ENCODE results near the gene ENPP6. TPM values are rescaled to one million over a fixed set of nuclear protein-coding genes. Genes with fewer than 3 reads are reported as not detected.

ENPP6 gene
- total and polyA plus RNA-seq, 2 of the 13 experiments (the other 11 are each of a cell fraction or from before 2014, with no cell fraction given), result not detected

GRCh38 chr4:184104419-184105101 is 113.1 kb downstream of the ENPP6 start (continued):
- TF ChIP-seq ZNF552 (CRISPR knock-in tag; IDR thresholded peaks at IDR 0.05; ENCODE audit: borderline replicate concordance), result no peak
- TF ChIP-seq TEAD2 (CRISPR knock-in tag; IDR thresholded peaks at IDR 0.05), result no peak
- no peak for TF ChIP-seq ZNF678 (CRISPR knock-in tag; IDR thresholded peaks at IDR 0.05)
- TF ChIP-seq FOXA1 (IDR thresholded peaks at IDR 0.05), result peak; percentile 85
- peak; percentile 90 for TF ChIP-seq FOXA1 (CRISPR knock-in tag; IDR thresholded peaks at IDR 0.05)
- TF ChIP-seq POGZ (CRISPR knock-in tag; IDR thresholded peaks at IDR 0.05), result peak; percentile 85
- no peak for TF ChIP-seq BRCA1 (CRISPR knock-in tag; IDR thresholded peaks at IDR 0.05)
- TF ChIP-seq SRSF4 (IDR thresholded peaks at IDR 0.05; ENCODE audit: low read depth, low read length, poor library complexity, severe bottlenecking), result no peak
- peak; percentile 56; the same call in 1 of the 2 replicates for TF ChIP-seq ZNF558 (CRISPR knock-in tag; IDR thresholded peaks at IDR 0.05; ENCODE audit: borderline replicate concordance)
- no peak for TF ChIP-seq GLMP (CRISPR knock-in tag; IDR thresholded peaks at IDR 0.05; ENCODE audit: borderline replicate concordance)
- TF ChIP-seq ZNF18 (CRISPR knock-in tag; IDR thresholded peaks at IDR 0.05; ENCODE audit: insufficient replicate concordance), result peak; percentile 35
- no peak for TF ChIP-seq ZNF510 (CRISPR knock-in tag; IDR thresholded peaks at IDR 0.05; ENCODE audit: low read depth)
- TF ChIP-seq DR1 (CRISPR knock-in tag; IDR thresholded peaks at IDR 0.05), result no peak
- peak; percentile 16; the same call in 1 of the 2 replicates for TF ChIP-seq ZSCAN31 (CRISPR knock-in tag; IDR thresholded peaks at IDR 0.05; ENCODE audit: low read depth)
- no peak for TF ChIP-seq RBFOX2 (IDR thresholded peaks at IDR 0.05; ENCODE audit: low read depth, low read length)
- TF ChIP-seq CENPX (CRISPR knock-in tag; IDR thresholded peaks at IDR 0.05), result no peak
- TF ChIP-seq MBD4 (IDR thresholded peaks at IDR 0.05; ENCODE audit: borderline replicate concordance, low read length), result peak; percentile 47; the same call in 1 of the 2 replicates
- no peak for TF ChIP-seq ATF5 (CRISPR knock-in tag; IDR thresholded peaks at IDR 0.05; ENCODE audit: low read depth)
- no peak for TF ChIP-seq TIGD3 (CRISPR knock-in tag; IDR thresholded peaks at IDR 0.05; ENCODE audit: borderline replicate concordance)
- peak; percentile 94 for TF ChIP-seq RXRA (CRISPR knock-in tag; IDR thresholded peaks at IDR 0.05)
- TF ChIP-seq SP140L (CRISPR knock-in tag; IDR thresholded peaks at IDR 0.05; ENCODE audit: borderline replicate concordance), result no peak
- no peak for TF ChIP-seq NR1H2 (CRISPR knock-in tag; IDR thresholded peaks at IDR 0.05; ENCODE audit: borderline replicate concordance, low read depth)
- TF ChIP-seq SAP130 (CRISPR knock-in tag; IDR thresholded peaks at IDR 0.05; ENCODE audit: low read depth), result peak; percentile 51; the same call in 1 of the 2 replicates
- no peak for TF ChIP-seq ZBTB2 (CRISPR knock-in tag; IDR thresholded peaks at IDR 0.05; ENCODE audit: low read depth)
- TF ChIP-seq PCBP2 (optimal IDR thresholded peaks at IDR 0.05; ENCODE audit: low read depth, low read length, poor library complexity, severe bottlenecking), result no peak

Data from HepG2 (cell line).